ENCODE results near the gene TUBA4A.

TUBA4A gene

DNA sequence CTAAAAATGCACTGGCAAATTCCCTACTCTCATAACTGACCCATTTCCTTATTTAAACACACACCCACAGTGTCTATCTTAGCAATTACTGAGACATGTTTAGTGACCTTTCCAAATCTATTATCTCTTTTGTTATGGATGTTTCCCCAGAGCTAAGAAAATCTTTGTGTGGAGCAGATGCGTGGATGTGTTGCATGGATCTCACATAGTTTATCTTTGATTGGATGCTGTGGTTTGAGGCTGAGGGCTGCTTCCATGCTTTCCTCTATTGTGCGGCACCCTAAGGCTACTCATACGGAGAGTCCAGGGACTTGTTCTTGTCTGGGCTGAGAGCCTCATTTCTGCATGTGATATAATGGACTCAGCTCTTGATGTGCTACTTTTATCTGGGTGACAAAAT is 19.4 kb downstream of the TUBA4A start:
- DNase-seq (ENCODE audit: low read depth in 2 of 2) = no peak

- DNase-seq (ENCODE audit: low read depth in 2 of 2) = peak in 1 of 2 donors; percentile 30
Measured at GRCh38 chr2:219230059-219230540, 23.6 kb downstream of the TUBA4A start.

GRCh38 chr2:219229305-219230058 is 24.2 kb downstream of the TUBA4A start, which contains the start of the genes ANKZF1 and ATG9A:
TSS of gene ANKZF1 (plus strand) at chr2:219229806. CDS start at chr2:219230258, 452 bp downstream.
TSS of gene ATG9A (minus strand) at chr2:219229636. CDS start at chr2:219228024, 1,612 bp downstream.
- DNase-seq (ENCODE audit: low read depth in 2 of 2) = peak; percentile 92 to 95

GRCh38 chr2:219228911-219229304 is 24.8 kb downstream of the TUBA4A start:
- no peak for DNase-seq (ENCODE audit: low read depth in 2 of 2)

- DNase-seq (ENCODE audit: low read depth in 2 of 2) = no peak
Measured at GRCh38 chr2:219228041-219228910, 25.4 kb downstream of the TUBA4A start.

DNA sequence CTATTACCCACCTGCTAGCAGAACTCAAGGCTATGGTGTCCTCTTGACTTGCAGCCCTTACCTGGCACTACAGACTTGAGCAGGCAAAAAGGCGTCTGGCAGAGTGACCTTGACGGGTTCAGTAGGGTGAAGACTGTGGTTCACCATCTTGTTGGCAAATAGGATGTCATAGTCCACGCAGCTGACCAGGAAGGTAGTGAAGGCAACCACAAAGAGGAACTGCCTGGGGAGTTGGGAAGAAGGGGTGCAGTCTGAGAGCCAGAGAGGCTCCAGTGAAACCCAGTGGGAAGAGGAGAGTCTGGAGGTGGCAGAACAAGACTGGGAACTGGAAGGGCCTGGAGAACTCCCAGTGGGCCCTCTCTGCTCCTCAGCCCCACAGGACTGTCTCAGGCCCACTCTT is 28.4 kb downstream of the TUBA4A start:
- DNase-seq (ENCODE audit: low read depth in 2 of 2) = no peak

DNA sequence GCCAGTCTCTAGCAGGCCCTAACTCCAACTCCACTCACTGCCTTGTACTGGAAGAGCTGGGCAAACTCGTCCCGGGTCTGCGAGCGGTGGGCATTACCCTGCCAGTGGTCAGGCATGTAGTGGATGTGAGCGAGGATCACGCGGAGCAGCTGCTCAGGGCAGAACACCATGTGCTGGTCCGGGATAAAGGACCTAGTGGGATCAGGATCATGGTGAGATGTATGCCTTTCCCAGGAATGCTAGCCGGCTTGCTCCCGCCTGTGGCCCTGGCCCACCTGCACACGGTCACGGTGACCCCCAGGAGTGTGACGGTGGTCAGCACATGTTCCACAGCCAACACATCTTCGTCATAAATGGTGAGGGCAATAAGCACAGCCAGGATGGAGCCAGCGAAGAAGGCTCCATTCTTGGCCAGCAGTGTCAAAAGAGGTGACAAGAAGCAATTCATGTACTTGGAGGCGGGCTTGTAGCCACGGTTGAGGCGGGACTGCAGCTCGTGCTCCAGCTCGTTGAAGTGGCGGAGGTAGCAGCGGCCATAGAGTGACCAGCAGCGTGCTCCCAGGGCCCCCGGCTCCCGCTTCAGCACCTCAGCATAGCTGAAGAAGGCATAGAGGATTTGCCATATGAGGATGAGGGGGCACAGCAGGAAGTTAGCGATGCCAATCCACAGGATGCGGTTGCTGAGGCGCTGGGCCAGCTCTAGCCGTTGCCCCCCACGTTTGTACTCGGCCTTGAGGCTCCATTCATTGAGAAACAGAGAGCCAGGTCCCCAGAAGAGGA is 29.7 kb downstream of the TUBA4A start:
- DNase-seq (ENCODE audit: low read depth in 2 of 2) = no peak

DNA sequence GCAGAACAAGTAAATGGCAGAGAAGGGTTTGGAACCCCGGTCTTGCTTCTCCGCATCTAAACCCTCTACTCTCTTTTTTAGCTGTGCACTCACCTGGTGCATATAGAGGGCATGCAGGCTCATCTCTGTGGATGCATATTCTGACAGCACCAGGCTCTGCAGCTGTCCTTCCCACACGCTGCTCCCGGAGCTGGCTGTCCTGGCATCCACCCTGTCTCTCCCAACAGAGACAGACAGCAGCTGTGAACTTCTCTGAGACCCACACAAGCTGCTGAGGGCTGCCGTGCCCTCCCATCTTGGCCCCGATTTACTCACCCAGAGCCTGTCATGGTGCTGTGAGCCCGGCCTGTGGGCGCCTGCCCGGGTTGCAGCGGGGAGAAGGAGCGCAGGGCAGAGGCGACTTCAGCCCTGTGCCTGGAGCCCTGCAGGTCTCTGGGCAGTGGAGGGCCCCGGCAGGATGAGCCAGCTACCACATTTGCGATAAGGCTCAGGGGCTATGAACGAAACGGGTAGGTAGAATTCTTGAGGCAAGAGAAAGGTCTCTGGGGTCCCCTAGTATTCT is 31.7 kb downstream of the TUBA4A start:
- DNase-seq (ENCODE audit: low read depth in 2 of 2) = no peak

DNA sequence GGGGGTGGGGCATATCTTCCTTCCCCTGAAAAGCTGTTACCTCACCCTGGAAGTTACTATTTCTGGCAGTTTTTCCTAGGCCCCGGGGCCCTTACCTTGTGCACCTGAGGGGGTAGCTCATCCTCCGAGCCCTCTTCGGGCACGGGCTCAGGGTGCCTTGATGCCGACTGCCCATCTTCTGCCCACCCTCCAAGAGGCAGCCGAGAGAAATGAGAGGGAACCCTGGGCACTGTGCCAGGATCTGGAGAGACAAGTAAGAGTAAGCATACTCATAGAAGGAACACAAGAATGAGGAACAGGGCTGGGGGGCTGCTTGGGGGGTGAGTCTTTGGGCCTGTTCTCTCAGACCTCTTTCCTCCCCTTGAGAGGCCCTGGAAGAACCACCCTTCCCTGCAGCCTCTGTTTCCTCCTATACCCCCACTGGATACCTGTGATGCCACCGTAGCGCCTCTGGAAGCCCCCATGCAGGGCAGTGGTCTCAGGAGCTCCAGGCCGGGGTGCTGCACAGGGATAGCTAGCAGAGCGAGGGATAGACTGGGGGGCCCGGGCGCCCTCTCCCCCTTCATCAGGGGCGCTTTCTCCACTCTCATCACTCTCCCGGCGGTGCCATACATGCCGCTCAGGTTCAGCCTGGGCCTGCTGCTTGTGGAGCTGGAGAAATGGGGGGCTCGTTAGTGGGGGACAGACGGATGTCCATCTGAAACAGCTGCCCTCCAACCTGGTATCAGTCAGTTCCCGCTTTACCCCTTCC is 32.9 kb downstream of the TUBA4A start:
- no peak for DNase-seq (ENCODE audit: low read depth in 2 of 2)

DNA sequence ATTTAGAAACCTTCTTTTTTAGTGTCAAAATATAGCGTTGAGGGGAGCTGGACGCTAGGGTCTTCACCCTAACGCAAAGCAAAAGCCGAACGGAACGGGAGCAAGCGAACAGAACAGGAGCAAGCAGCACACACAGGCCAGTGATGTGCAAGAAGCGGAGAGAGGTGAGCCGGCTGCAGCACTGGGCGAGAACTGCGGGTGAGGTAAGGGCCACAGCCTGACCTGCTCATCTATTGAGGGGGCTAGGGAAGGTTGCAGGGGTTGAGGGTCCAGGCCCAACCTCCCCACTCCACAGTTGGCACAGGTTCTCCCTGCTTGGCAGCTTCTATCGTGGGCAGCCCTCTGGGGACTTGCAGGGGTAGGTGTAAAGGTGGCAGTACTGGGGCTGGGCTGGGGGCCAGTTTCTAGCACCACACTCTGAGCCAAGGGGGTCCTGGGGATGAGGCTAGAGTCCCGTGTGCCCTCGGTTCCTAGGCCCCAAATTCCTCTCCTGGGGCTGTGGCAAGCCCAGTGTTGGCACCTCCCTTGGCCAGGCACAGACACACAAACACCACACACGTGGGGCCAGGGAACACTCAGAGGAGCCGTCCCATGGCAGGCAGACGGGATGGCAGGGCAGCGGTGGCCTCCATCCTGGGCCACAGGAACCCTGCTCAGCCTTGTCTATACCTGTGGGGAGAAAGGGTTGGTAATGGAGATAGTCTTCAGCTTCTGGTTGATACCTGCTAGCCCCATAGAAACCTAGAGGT is 33.8 kb downstream of the TUBA4A start:
- DNase-seq (ENCODE audit: low read depth in 2 of 2) = no peak

DNA sequence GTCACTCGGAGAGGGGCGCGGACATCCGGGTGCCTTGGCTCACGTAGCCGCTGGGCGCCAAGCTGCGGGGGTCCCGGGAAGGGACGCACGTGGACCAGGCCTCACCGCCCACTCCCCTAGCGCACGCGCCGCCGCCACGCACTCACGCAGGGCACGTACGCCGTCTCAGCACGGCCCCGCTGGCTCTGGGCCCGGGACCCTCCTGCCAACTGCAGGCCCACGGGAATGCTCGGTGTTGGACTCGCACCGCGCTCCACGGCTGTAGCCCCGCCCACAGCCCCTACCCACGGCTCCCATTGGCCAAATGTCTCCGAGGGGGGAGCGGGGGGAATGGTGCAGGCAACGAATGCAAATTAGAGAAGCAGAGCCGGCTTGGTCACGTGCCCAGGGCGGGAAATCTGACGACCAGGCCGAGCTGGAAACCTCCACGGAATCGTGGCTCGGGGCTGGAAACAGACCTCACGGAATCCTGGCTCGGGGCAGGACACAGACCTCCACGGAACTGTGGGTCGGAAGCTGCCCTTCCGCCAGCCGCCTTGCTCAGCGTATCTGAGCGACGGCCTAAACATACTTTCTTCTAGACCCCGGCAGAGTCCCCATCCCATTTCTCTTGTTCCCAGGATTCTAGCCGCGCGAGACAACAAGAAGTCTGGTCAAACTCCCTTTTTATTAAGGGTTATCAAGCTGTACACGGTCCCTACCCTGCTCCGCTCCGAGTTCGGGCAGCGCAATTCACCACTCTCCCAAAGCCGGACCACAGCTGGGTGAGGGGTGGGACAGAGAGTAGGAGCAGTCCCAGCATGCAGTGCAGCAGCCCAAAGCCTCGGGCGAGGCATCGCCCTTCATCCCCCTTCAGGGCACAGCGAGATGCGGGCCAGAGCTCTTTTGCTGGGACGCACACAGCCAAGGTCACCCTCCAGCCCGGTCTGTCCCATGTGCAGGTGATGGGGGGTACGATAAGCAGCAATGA is 34.7 kb downstream of the TUBA4A start, which contains the start of gene ABCB6:
Gene ABCB6, minus strand, starts transcription at position 227 of the 970 bp plus-strand sequence. CDS start 285 bp downstream, outside the sequence.
- DNase-seq (ENCODE audit: low read depth in 2 of 2) = peak; percentile 83 to 87

DNA sequence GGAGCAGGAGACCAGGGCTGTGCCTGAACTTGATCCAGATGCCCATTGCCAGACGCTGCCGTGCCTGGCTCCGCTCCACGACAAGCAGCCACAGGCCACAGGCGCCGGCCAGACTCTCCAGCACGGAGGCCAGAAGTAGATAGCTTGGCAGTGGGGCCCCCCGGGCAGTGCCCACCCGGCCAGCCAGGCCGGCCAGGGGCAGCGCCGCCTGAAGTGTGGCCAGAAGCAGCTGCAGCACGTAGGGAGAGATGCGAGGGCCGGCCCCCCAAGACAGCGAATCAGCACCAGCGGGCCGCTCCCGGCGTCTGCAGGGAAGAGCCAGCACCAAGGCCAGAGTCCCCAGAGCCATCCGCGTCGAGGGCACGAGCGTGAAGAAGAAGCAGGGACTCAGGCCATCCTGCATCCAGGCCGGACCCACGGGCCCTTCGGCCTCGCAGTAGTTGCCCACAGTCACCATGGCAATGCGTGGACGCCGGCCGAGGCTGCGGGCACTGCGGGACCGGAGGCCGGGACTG is 35.4 kb downstream of the TUBA4A start:
- DNase-seq (ENCODE audit: low read depth in 2 of 2) = no peak

DNA sequence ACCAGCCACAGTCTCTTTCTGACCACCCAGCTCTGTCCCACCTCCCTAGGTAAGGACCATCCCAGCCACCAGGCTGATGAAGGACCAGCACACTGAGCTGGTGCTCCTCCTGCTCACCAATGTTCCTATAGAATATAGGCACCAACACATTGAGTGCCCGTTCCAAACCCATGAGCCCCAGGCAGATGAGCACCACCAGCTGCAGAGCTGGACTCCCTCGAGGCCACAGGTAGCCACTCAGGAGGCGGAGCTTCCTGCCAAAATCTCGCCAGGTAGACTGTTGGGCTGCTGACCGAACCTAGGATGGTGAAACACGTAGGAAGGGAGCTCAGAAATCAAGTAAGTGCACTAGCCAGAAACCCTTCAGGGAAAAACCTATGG is 37.2 kb downstream of the TUBA4A start:
- DNase-seq (ENCODE audit: low read depth in 2 of 2) = no peak

DNA sequence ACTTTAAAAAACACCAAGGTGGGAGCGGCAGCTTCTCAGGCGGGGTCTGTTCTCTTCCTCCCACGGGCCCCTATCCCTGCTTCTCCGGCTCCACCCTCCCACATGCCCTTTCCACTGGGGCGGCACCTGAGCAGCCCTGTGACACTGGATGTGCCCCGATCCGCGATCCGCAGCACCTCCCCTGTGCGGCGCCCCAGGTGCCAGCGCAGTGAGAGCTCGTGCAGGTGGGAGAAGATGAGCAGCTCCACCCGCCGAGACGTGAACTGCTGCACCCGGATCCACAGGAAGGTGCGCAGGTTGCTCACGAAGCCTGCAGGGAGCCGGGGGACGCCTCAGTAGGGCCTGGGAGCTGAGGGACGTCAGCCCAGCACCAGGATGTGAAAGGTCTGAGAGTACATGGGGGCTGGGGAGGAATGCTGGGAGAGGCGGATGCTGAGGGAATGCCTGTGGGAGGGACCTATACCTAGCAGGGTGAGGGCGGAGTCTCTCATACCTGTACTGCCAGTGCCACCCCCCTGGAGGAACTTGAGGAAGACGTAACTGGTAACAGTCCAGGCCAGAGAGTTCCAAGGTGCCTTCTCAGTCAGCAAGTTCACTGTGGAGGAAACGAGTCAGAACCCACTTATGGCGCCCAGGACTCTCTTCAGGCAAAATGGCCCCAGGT is 37.7 kb downstream of the TUBA4A start:
- DNase-seq (ENCODE audit: low read depth in 2 of 2) = no peak

GRCh38 chr2:219214786-219215185 is 38.9 kb downstream of the TUBA4A start:
- no peak for DNase-seq (ENCODE audit: low read depth in 2 of 2)

GRCh38 chr2:219214141-219214540 is 39.6 kb downstream of the TUBA4A start:
- DNase-seq (ENCODE audit: low read depth in 2 of 2) = no peak

DNA sequence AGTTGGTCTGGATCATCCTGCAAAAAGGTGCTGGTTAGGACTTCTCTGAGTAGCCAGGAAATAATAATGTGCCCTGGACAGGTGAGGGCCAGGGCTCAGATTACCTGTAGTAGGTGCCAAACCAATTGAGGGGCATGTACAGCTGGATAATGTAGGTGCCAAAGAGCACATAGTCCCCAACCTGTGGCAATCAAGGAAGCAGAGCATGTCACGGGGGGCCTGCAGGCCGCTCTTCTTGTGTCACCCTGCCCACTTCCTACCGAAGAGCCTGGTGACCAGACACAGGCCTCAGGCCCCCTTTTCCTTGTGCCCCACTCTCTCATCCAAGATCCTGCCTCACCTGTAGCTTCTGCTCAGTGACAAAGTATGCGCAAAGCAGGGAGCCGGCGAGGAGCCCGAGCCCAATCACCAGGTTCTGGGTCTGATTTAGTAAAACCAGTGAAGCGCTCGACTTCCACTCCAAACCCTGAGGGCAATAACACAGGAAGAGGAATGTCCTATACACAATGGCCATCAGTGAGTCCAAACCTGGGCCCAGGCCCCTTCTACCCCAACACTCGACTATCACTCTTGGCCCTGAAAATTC is 40.1 kb downstream of the TUBA4A start:
- DNase-seq (ENCODE audit: low read depth in 2 of 2) = no peak

DNA sequence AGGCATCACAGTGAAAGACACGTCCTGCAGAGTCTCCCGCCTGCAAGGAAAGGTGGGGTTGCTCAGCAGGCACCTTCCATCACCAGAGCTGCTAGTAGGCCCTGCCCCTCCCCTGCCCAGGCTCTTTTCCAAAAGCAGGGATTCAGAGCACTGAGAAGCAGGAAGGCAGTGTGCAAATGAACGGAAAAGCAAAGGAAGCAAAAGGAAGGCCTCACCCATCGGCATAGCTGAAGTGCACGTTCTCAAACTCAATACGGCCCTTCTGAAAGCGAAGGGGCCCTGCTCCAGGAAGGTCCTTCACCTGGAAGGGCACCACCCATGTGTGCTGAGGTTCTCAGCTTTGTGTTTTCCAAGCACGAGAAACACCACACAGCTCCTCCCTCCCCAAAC is 40.7 kb downstream of the TUBA4A start:
- DNase-seq (ENCODE audit: low read depth in 2 of 2) = no peak
